ENCODE measurements around the gene SRSF11. TPM values are rescaled to one million over a fixed set of nuclear protein-coding genes. Genes with fewer than 3 reads are reported as not detected.

SRSF11 gene
- total RNA-seq, 1 donor from 2014 or later, result 124 TPM

DNA sequence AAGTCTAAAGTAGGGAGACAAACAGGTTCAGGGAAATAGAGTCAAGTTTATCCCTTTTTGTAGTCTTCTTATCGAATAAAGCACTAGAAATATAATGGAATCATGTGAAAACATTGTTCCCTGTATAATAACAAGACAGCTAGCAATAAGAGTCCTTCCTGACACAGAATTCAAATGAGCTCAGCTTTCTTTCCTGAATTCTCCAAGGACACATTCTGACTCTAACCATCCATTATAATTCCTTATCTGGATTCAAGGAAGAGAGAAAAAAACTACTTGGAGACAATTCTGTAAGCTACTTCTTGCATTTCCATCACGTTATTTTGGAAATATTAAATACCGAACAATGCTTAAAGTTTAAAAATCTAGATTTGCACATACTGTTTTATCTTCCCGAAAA, 74.6 kb downstream of the SRSF11 start:
- no peak for FAIRE-seq
- no peak for DNase-seq (ENCODE audit: low spot score in 2 of 2)

DNA sequence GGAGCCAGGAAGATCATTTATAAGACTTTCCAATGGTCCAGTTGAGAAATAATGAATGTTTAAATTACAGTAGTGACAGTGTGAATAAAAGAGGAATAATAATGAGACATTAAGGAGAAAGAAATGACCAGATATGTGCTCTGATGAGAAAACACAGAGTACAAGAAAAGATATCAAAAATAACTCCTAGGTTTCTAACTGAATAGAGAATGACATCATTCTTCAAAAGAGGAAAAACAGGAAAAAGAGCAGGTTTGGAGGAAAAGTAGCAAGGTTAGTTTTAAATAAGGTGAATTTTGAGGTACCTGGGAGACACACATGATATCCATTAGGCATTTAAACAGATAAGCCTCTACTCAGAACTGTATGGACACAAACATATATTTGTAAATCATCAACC, 78.3 kb downstream of the SRSF11 start:
- DNase-seq (ENCODE audit: low spot score in 2 of 2) (no peak), FAIRE-seq (no peak)

Small RNA genes lying within 50 kb of the gene (small RNA-seq; reads per million reads assigned to genes)
- not detected for gene RN7SL242P

Other genes with a start within 250 kb of the SRSF11 start
- 99.9 TPM for gene LRRC40, start 15.8 kb upstream of the SRSF11 start, total RNA-seq
- gene ANKRD13C, start 133.3 kb downstream of the SRSF11 start, total RNA-seq, result 122 TPM
- 4.9 TPM for gene CTH, start 189.9 kb downstream of the SRSF11 start, total RNA-seq